AG09319 (cell line): Measurements from ENCODE around the gene KCNH8.
"Not testable (repeated sequence)": the region's sequence is repeated elsewhere in the genome, so short reads cannot be mapped to it uniquely, and the experiment has no call there.

ENCODE experiments used
- DNase-seq: peaks from one replicate; pipeline ENCODE4 v3.0.0-alpha.2; 2010; ENCODE audit warnings: low read depth; ENCODE audit errors: extremely low read depth
- CTCF ChIP-seq: IDR thresholded peaks from 2 replicates; pipeline ENCODE4 v1.5.1; 2011; ENCODE audit warnings: low read depth, mild to moderate bottlenecking, inconsistent platforms, low read length, moderate library complexity

KCNH8 gene

DNA sequence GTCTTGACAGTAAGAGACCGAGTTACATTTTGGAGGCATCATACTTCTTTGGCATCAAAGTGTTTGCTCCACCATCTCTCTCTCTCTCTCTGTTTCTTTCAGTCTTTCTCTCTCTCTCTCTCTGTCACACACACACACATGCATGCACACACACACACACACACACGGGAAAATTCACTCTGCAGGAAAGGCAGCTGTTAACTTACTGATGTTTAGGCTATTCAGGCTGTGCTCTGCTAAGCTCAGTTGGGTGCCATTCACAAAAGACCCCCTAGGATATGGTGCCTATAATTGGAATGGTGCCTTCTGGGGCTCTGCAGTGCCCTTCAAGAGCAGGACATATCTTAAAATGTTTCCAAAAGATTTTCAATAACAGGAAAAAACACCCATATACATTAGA is 78.2 kb downstream of the KCNH8 start:
- no peak for TF ChIP-seq CTCF

GRCh38 chr3:19228167-19228566 is 79.9 kb downstream of the KCNH8 start:
- no peak for DNase-seq
- no peak for TF ChIP-seq CTCF

More for the DNA sequence above, 78.2 kb downstream of the KCNH8 start:
- DNase-seq: no peak

DNA sequence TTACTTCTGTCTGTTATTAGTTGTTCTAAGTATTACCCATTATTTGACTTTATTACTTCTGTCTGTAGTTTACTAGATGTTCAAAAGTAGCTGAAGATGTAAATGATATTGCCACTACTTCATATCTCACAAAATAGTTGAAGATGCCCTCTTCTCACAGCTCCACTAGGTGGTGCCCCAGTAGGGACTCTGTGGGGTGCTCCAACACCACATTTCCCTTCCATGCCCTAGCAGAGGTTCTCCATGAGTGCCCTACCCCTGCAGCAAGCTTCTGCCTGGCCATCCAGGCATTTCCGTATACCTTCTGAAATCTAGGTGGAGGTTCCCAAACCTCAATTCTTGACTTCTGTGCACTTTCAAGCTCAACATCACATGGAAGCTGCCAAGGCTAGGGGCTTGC is 80.8 kb downstream of the KCNH8 start:
- no peak for DNase-seq
- no peak for TF ChIP-seq CTCF

DNA sequence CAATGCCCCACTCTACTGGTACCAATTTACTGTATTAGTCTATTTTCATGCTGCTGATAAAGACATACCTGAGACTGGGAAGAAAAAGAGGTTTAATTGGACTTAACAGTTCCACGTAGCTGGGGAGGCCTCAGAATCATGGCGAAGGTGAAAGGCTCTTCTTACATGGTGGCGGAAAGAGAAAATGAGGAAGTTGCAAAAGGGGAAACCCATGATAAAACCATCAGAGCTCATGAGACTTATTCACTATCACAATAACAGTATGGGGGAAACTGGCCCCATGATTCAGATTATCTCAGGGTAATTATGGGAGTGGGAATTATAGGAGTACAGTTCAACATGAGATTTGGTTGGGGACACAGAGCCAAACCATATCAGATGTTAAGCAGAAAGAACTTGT is 81.6 kb downstream of the KCNH8 start:
- not testable (repeated sequence) for DNase-seq

DNA sequence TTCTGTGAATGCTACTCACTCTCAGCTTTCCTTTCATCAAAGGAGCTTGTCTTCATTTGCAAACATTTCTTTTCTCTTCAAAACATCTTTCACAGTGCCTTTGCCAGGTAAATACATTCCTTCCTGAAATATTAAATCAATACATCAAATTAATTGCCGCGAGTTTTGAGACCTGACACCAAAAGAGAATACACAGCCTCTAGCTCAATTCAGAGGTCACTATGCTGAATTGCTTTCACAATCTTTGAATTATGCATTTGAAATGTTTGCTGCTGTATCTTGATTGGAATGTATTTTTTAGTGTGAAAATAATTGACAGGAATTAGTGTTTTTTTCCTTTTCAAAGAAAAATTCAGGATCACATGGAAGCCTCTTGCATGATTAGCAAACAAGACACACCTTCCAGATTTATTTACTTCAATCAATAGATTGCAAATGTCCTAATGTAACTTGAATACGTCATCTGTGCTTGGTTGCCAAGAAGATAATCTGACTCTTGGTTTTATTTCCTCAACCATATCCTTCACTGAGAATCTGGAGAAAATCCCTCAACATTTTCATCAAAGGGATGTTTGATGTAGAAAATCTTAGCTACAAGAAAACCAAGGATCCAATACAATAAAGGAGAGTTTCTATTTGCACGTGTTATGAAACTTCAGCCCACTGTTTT is 83.6 kb downstream of the KCNH8 start:
- DNase-seq: no peak
- TF ChIP-seq CTCF: no peak

- no peak for DNase-seq
- TF ChIP-seq CTCF: no peak
These were observed 84.3 kb downstream of the KCNH8 start for GRCh38 chr3:19232566-19232965.

DNA sequence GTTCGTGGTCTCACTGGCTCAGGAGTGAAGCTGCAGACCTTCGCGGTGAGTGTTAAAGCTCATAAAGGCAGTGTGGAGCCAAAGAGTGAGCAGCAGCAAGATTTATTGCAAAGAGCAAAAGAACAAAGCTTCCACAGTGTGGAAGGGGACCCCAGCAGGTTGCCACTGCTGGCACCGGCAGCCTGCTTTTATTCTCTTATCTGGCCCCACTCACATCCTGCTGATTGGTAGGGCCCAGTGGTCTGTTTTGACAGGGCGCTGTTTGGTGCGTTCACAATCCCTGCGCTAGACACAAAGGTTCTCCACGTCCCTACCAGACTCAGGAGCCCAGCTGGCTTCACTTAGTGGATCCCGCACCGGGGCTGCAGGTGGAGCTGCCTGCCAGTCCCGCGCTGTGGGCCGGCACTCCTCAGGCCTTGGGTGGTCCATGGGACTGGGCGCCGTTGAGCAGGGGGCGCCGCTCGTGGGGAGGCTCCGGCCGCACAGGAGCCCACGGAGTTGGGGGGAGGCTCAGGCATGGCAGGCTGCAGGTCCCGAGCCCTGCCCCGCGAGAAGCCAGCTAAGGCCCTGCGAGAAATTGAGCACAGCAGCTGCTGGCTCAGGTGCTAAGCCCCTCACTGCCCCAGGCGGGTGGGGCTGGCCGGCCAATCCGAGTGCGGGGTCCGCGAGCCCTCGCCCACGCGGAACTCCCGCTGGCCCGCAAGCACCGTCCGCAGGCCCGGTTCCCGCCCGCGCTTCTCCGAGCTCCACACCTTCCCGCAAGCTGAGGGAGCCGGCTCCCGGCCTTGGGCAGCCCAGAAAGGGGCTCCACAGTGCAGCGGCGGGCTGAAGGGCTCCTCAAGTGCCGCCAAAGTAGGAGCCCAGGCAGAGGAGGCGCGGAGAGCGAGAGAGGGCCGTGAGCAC is 85.8 kb downstream of the KCNH8 start:
- DNase-seq: not testable (repeated sequence)

- DNase-seq: no peak
These were observed 99.8 kb downstream of the KCNH8 start for GRCh38 chr3:19248143-19248542.

More at GRCh38 chr3:19248143-19248542, 99.8 kb downstream of the KCNH8 start:
- no peak for TF ChIP-seq CTCF
